OCI-LY7 (cell line): ENCODE results near the gene TIMP3. TPM values are rescaled to one million over a fixed set of nuclear protein-coding genes. Genes with fewer than 3 reads are reported as not detected.

Experiments used
- BruUV-seq: library from RNA; stranded (reverse); fragments of 400-500 nt; replicated peaks from 2 replicates; lab custom pipeline; 2021; lab: Mats Ljungman, UMichigan
- CTCF ChIA-PET: fragments of 300-600 bp; sonication (Branson Sonifier 250); formaldehyde crosslinking; loops from one replicate; lab custom pipeline; 2022; ENCODE audit warnings: antibody characterized with exemption; ENCODE audit not compliant: unreplicated experiment; lab: Charles Lee
- POLR2A ChIA-PET: fragments of 300-600 bp; sonication (Branson Sonifier 250); formaldehyde crosslinking; loops from one replicate; lab custom pipeline; 2022; ENCODE audit warnings: antibody characterized with exemption; lab: Charles Lee
- DNase-seq: peaks from one replicate; pipeline ENCODE4 v3.0.0-alpha.2; 2015; ENCODE audit warnings: low spot score
- H2AFZ ChIP-seq: fragments of 200-600 bp; sonication (generic), shearing (Covaris generic); 2 replicates; pipeline ENCODE4 v1.6.1; 2014; ENCODE audit warnings: mild to moderate bottlenecking, antibody characterized with exemption, low read length, moderate library complexity
- H3K27ac ChIP-seq: fragments of 200-600 bp; sonication (generic); 2 replicates; pipeline ENCODE4 v1.5.1; 2014; ENCODE audit warnings: mixed run types, low read depth, mild to moderate bottlenecking, moderate library complexity, low read length, inconsistent platforms; ENCODE audit not compliant: poor library complexity, severe bottlenecking
- H3K36me3 ChIP-seq: fragments of 200-600 bp; sonication (generic); 2 replicates; pipeline ENCODE4 v1.6.1; 2014; ENCODE audit warnings: mild to moderate bottlenecking, antibody characterized with exemption, low read length, moderate library complexity, mixed read lengths; ENCODE audit not compliant: insufficient read depth
- H3K4me1 ChIP-seq: fragments of 200-600 bp; sonication (generic); 2 replicates; pipeline ENCODE4 v1.5.1; 2014; ENCODE audit warnings: mild to moderate bottlenecking, low read length; ENCODE audit not compliant: insufficient read depth, poor library complexity, severe bottlenecking
- H3K4me2 ChIP-seq: fragments of 200-600 bp; sonication (generic); 2 replicates; pipeline ENCODE4 v1.6.1; 2014; ENCODE audit warnings: mild to moderate bottlenecking, low read length
- H3K4me3 ChIP-seq: fragments of 200-600 bp; sonication (generic); 2 replicates; pipeline ENCODE4 v1.5.1; 2014; ENCODE audit warnings: mild to moderate bottlenecking, low read depth, low read length; ENCODE audit not compliant: poor library complexity, severe bottlenecking
- H3K79me2 ChIP-seq: fragments of 200-600 bp; sonication (generic); 2 replicates; pipeline ENCODE4 v1.6.1; 2016; ENCODE audit warnings: low read depth, mild to moderate bottlenecking, low read length, moderate library complexity, mixed read lengths; ENCODE audit not compliant: insufficient read depth
- H3K9me2 ChIP-seq: fragments of 200-600 bp; sonication (generic); 2 replicates; pipeline ENCODE4 v1.6.1; 2016; ENCODE audit warnings: mild to moderate bottlenecking, low read length, mixed read lengths; ENCODE audit not compliant: insufficient read depth
- H3K9me3 ChIP-seq: fragments of 200-600 bp; sonication (generic); 2 replicates; pipeline ENCODE4 v1.6.1; 2014; ENCODE audit warnings: mild to moderate bottlenecking, mixed run types, low read length, mixed read lengths
- H4K20me1 ChIP-seq: fragments of 200-600 bp; sonication (generic); 2 replicates; pipeline ENCODE4 v1.6.1; 2014; ENCODE audit warnings: mild to moderate bottlenecking, antibody characterized with exemption, low read length, moderate library complexity, mixed read lengths; ENCODE audit not compliant: insufficient read depth
- EZH2phosphoT487 ChIP-seq: fragments of 200-600 bp; sonication (generic); IDR thresholded peaks from 2 replicates; pipeline ENCODE4 v1.6.1; 2018; ENCODE audit warnings: low read depth, borderline replicate concordance, mild to moderate bottlenecking, mixed run types, antibody characterized with exemption, low read length, moderate library complexity, mixed read lengths
- intact Hi-C: fragments of 100-400 bp; cut with micrococcal nuclease; formaldehyde crosslinking; loops from one replicate; pipeline ENCODE4 v1.10.0; 2022; ENCODE audit not compliant: unreplicated experiment
- total RNA-seq, 2 experiments: library from RNA; depleted of rRNA in 1 of 2; stranded (reverse); fragments of >200 nt in 1 of 2; shearing (Covaris generic) in 1 of 2; gene quantifications; 2 replicates each; pipeline ENCODE4 v1.2.3, GENCODE V29; 2014 to 2022
- TF ChIP-seq, protein P1 (sequence below): fragments of 200-600 bp; sonication (generic); conservative IDR thresholded peaks from 2 replicates; pipeline ENCODE4 v1.5.1; 2014; ENCODE audit warnings: mild to moderate bottlenecking, antibody characterized with exemption, low read length, moderate library complexity, mixed read lengths

TIMP3 gene
- total RNA-seq, 2 experiments from 2014 or later, result not detected

GRCh38 chr22:32829451-32829851 is 27.9 kb downstream of the TIMP3 start:
- Histone ChIP-seq H3K4me2 (no peak overlapping the region), H3K36me3 (no peaks in the 10 kb centered on the region), H3K9me3 (no peaks in the 10 kb centered on the region), H4K20me1 (no peaks in the 10 kb centered on the region), H3K4me3 (no peak overlapping the region), H2AFZ (no peak overlapping the region), H3K27ac (no peak overlapping the region), H3K9me2 (no peaks in the 10 kb centered on the region), H3K4me1 (no peaks in the 10 kb centered on the region), H3K79me2 (no peaks in the 10 kb centered on the region)
- BruUV-seq, result no TSS peak
- TF ChIP-seq, protein P1, sequence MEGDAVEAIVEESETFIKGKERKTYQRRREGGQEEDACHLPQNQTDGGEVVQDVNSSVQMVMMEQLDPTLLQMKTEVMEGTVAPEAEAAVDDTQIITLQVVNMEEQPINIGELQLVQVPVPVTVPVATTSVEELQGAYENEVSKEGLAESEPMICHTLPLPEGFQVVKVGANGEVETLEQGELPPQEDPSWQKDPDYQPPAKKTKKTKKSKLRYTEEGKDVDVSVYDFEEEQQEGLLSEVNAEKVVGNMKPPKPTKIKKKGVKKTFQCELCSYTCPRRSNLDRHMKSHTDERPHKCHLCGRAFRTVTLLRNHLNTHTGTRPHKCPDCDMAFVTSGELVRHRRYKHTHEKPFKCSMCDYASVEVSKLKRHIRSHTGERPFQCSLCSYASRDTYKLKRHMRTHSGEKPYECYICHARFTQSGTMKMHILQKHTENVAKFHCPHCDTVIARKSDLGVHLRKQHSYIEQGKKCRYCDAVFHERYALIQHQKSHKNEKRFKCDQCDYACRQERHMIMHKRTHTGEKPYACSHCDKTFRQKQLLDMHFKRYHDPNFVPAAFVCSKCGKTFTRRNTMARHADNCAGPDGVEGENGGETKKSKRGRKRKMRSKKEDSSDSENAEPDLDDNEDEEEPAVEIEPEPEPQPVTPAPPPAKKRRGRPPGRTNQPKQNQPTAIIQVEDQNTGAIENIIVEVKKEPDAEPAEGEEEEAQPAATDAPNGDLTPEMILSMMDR, result no peak
- no peak for TF ChIP-seq EZH2phosphoT487
- DNase-seq, result no peak
- CTCF ChIA-PET, result no interaction called here
- intact Hi-C loops, result no loop called here
- POLR2A ChIA-PET, result no interaction called here

GRCh38 chr22:32830473-32830872 is 29.0 kb downstream of the TIMP3 start:
- H3K79me2 ChIP-seq, result no peaks in the 10 kb centered on the region
- no peak for DNase-seq

DNA sequence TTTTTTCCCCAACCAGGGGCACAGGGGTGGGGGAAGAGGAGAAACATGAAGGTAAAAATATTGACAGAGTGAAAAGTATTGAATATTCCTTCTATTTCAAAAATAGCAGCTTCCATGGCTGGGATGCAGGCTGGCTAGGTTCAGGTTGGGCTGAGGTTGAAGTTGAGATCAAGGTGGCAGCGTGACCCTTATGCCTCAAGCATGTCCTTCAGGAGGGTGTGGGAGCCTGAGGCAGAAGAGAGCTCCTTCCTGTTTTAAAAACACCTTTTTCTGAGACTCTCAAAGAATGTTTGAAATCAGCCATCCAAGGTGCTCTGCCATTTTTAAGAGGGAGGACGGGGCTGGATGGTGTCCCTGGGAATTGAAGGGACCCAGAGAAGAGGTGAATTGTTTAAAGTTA is 29.5 kb downstream of the TIMP3 start:
- Histone ChIP-seq H3K9me3 (no peaks in the 10 kb centered on the region), H3K36me3 (no peaks in the 10 kb centered on the region), H3K4me1 (no peaks in the 10 kb centered on the region), H3K4me3 (no peak overlapping the region), H2AFZ (no peak overlapping the region), H3K79me2 (no peaks in the 10 kb centered on the region), H3K9me2 (no peaks in the 10 kb centered on the region), H4K20me1 (no peaks in the 10 kb centered on the region), H3K4me2 (no peak overlapping the region), H3K27ac (no peak overlapping the region)
- TF ChIP-seq, protein P1, result no peak
- POLR2A ChIA-PET, result no interaction called here
- no peak for DNase-seq
- intact Hi-C loops, result no loop called here
- BruUV-seq, result no TSS peak
- CTCF ChIA-PET, result no interaction called here

More at GRCh38 chr22:32830473-32830872, 29.0 kb downstream of the TIMP3 start:
- POLR2A ChIA-PET, result no interaction called here
- Histone ChIP-seq H3K4me3 (no peak overlapping the region), H3K36me3 (no peaks in the 10 kb centered on the region), H3K9me3 (no peaks in the 10 kb centered on the region), H3K9me2 (no peaks in the 10 kb centered on the region), H4K20me1 (no peaks in the 10 kb centered on the region), H3K4me2 (no peak overlapping the region), H3K4me1 (no peaks in the 10 kb centered on the region), H2AFZ (no peak overlapping the region), H3K27ac (no peak overlapping the region)
- no TSS peak for BruUV-seq
- CTCF ChIA-PET, result no interaction called here
- intact Hi-C loops, result no loop called here
- TF ChIP-seq EZH2phosphoT487, result no peak
